Stimulated activated CD8-positive, alpha-beta memory T cell treated with anti-CD3 and anti-CD28 coated beads, Interleukin-15, amount 100 ng/mL, for 24 hours (primary cell): Measurements from ENCODE around the gene ZFHX2.

Experiments used
- DNase-seq: peaks from one replicate; pipeline ENCODE4 v3.0.0-alpha.2; 2020; ENCODE audit warnings: low read depth

Gene ZFHX2

GRCh38 chr14:23572836-23573235 lies 21.3 kb upstream of the ZFHX2 start:
- no peak for DNase-seq

- DNase-seq: no peak
Measured at GRCh38 chr14:23572524-23572828, 20.9 kb upstream of the ZFHX2 start.

- DNase-seq: no peak
Measured at GRCh38 chr14:23571701-23572523, 20.3 kb upstream of the ZFHX2 start.

GRCh38 chr14:23570806-23571483 lies 19.4 kb upstream of the ZFHX2 start:
- DNase-seq: no peak

- DNase-seq: no peak
Measured at GRCh38 chr14:23569443-23570151, 18.0 kb upstream of the ZFHX2 start.

- no peak for DNase-seq
Measured at GRCh38 chr14:23568600-23569331, 17.2 kb upstream of the ZFHX2 start.

GRCh38 chr14:23568021-23568599 lies 16.5 kb upstream of the ZFHX2 start:
- no peak for DNase-seq

- DNase-seq: peak; percentile 62
Measured at GRCh38 chr14:23567186-23568020, 15.8 kb upstream of the ZFHX2 start, which contains the start of gene AP1G2. AP1G2 (minus strand) TSS chr14:23567791; CDS start chr14:23567314, 477 bp downstream.

GRCh38 chr14:23566778-23567185 lies 15.2 kb upstream of the ZFHX2 start:
- DNase-seq: no peak

GRCh38 chr14:23566112-23566777 lies 14.7 kb upstream of the ZFHX2 start:
- DNase-seq: no peak

- DNase-seq: no peak
Measured at GRCh38 chr14:23565626-23566025, 14.1 kb upstream of the ZFHX2 start.

GRCh38 chr14:23564876-23565275 lies 13.3 kb upstream of the ZFHX2 start:
- no peak for DNase-seq

GRCh38 chr14:23564181-23564812 lies 12.7 kb upstream of the ZFHX2 start:
- no peak for DNase-seq

GRCh38 chr14:23563473-23564180 lies 12.1 kb upstream of the ZFHX2 start:
- no peak for DNase-seq

GRCh38 chr14:23562822-23563472 lies 11.4 kb upstream of the ZFHX2 start:
- no peak for DNase-seq

GRCh38 chr14:23561873-23562821 lies 10.6 kb upstream of the ZFHX2 start:
- no peak for DNase-seq

- no peak for DNase-seq
Measured at GRCh38 chr14:23561259-23561658, 9.7 kb upstream of the ZFHX2 start.
